ENCODE measurements around the gene TSHZ2.

Gene TSHZ2

GRCh38 chr20:53091789-53092188 lies 119.6 kb downstream of the TSHZ2 start:
- DNase-seq = no peak

- no peak for DNase-seq
Observed at GRCh38 chr20:53092772-53093300, 120.7 kb downstream of the TSHZ2 start.

GRCh38 chr20:53097371-53097770 lies 125.2 kb downstream of the TSHZ2 start:
- no peak for DNase-seq

- no peak for DNase-seq
Observed at GRCh38 chr20:53097791-53098190, 125.6 kb downstream of the TSHZ2 start.

GRCh38 chr20:53098621-53099020 lies 126.5 kb downstream of the TSHZ2 start:
- DNase-seq = no peak

GRCh38 chr20:53099856-53100255 lies 127.7 kb downstream of the TSHZ2 start:
- no peak for DNase-seq

- DNase-seq = no peak
Observed at GRCh38 chr20:53100476-53100911, 128.3 kb downstream of the TSHZ2 start.

- no peak for DNase-seq
Observed at GRCh38 chr20:53101992-53102760, 130.0 kb downstream of the TSHZ2 start.

- no peak for DNase-seq
Observed at GRCh38 chr20:53103124-53103523, 131.0 kb downstream of the TSHZ2 start.

GRCh38 chr20:53104884-53105283 lies 132.7 kb downstream of the TSHZ2 start:
- no peak for DNase-seq

- DNase-seq = no peak
Observed at GRCh38 chr20:53116733-53117132, 144.6 kb downstream of the TSHZ2 start.

GRCh38 chr20:53122853-53123252 lies 150.7 kb downstream of the TSHZ2 start:
- no peak for DNase-seq

- no peak for DNase-seq
Observed at GRCh38 chr20:53124075-53124551, 152.0 kb downstream of the TSHZ2 start.

- DNase-seq = no peak
Observed at GRCh38 chr20:53124803-53125202, 152.6 kb downstream of the TSHZ2 start.

- DNase-seq = no peak
Observed at GRCh38 chr20:53126185-53126584, 154.0 kb downstream of the TSHZ2 start.

GRCh38 chr20:53127027-53127426 lies 154.9 kb downstream of the TSHZ2 start:
- DNase-seq = no peak

- DNase-seq = no peak
Observed at GRCh38 chr20:53128004-53128403, 155.8 kb downstream of the TSHZ2 start.

- DNase-seq = no peak
Observed at GRCh38 chr20:53129563-53129962, 157.4 kb downstream of the TSHZ2 start.

GRCh38 chr20:53130795-53131194 lies 158.6 kb downstream of the TSHZ2 start:
- no peak for DNase-seq

GRCh38 chr20:53133125-53133524 lies 161.0 kb downstream of the TSHZ2 start:
- DNase-seq = no peak

- DNase-seq = no peak
Observed at GRCh38 chr20:53133628-53134027, 161.5 kb downstream of the TSHZ2 start.

- DNase-seq = no peak
Observed at GRCh38 chr20:53136473-53136872, 164.3 kb downstream of the TSHZ2 start.

- DNase-seq = no peak
Observed at GRCh38 chr20:53138454-53139262, 166.5 kb downstream of the TSHZ2 start.
